ENCODE data around the gene MAMLD1.

MAMLD1 gene

GRCh38 chrX:150371877-150372276 is 8.8 kb downstream of the MAMLD1 start:
- Histone ChIP-seq H3K79me2 (ENCODE audit: insufficient read depth, low read length) (no peaks in the 10 kb centered on the region), H2AFZ (ENCODE audit: low read length) (no peak overlapping the region), H3K4me3 (ENCODE audit: low read depth, low read length, poor library complexity, severe bottlenecking) (no peak overlapping the region), H3K9me3 (ENCODE audit: low read length) (no peaks in the 10 kb centered on the region), H3K27ac (ENCODE audit: low read depth, low read length, poor library complexity, severe bottlenecking) (no peak overlapping the region), H3K9ac (ENCODE audit: low read length) (no peak overlapping the region), H3K4me2 (ENCODE audit: low read length) (no peak overlapping the region), H3F3A (ENCODE audit: insufficient read depth, low read length) (no peaks in the 10 kb centered on the region), H3K36me3 (ENCODE audit: insufficient read depth, low read length) (no peaks in the 10 kb centered on the region), H3K27me3 (ENCODE audit: insufficient read depth, low read length) (no peaks in the 10 kb centered on the region), H3K4me1 (ENCODE audit: insufficient read depth, low read length, severe bottlenecking) (no peaks in the 10 kb centered on the region), H4K20me1 (ENCODE audit: insufficient read depth, low read length) (no peaks in the 10 kb centered on the region), H3K9me2 (ENCODE audit: low read depth, low read length) (no peaks in the 10 kb centered on the region)
- TF ChIP-seq CTCF (IDR thresholded peaks at IDR 0.05; ENCODE audit: low read length) (no peak), EZH2 (IDR thresholded peaks at IDR 0.05; ENCODE audit: borderline replicate concordance, low read length) (no peak)

GRCh38 chrX:150372280-150372679 is 9.2 kb downstream of the MAMLD1 start:
- no peaks in the 10 kb centered on the region for H3K27me3 ChIP-seq (ENCODE audit: insufficient read depth, low read length)
- H3K4me3 ChIP-seq (ENCODE audit: low read depth, low read length, poor library complexity, severe bottlenecking), result no peak overlapping the region
- H3K36me3 ChIP-seq (ENCODE audit: insufficient read depth, low read length), result no peaks in the 10 kb centered on the region
- no peak overlapping the region for H3K4me2 ChIP-seq (ENCODE audit: low read length)
- H3K9me3 ChIP-seq (ENCODE audit: low read length), result no peaks in the 10 kb centered on the region
- TF ChIP-seq CTCF (IDR thresholded peaks at IDR 0.05; ENCODE audit: low read length) (no peak), EZH2 (IDR thresholded peaks at IDR 0.05; ENCODE audit: borderline replicate concordance, low read length) (no peak)
- H2AFZ ChIP-seq (ENCODE audit: low read length), result no peak overlapping the region
- no peaks in the 10 kb centered on the region for H3F3A ChIP-seq (ENCODE audit: insufficient read depth, low read length)
- H3K9me2 ChIP-seq (ENCODE audit: low read depth, low read length), result no peaks in the 10 kb centered on the region
- no peaks in the 10 kb centered on the region for H3K4me1 ChIP-seq (ENCODE audit: insufficient read depth, low read length, severe bottlenecking)
- no peaks in the 10 kb centered on the region for H3K79me2 ChIP-seq (ENCODE audit: insufficient read depth, low read length)
- H3K27ac ChIP-seq (ENCODE audit: low read depth, low read length, poor library complexity, severe bottlenecking), result no peak overlapping the region
- H3K9ac ChIP-seq (ENCODE audit: low read length), result no peak overlapping the region
- no peaks in the 10 kb centered on the region for H4K20me1 ChIP-seq (ENCODE audit: insufficient read depth, low read length)

GRCh38 chrX:150372756-150373155 is 9.6 kb downstream of the MAMLD1 start:
- Histone ChIP-seq H3K9me3 (ENCODE audit: low read length) (no peaks in the 10 kb centered on the region), H3K4me2 (ENCODE audit: low read length) (no peak overlapping the region), H3F3A (ENCODE audit: insufficient read depth, low read length) (no peaks in the 10 kb centered on the region), H3K36me3 (ENCODE audit: insufficient read depth, low read length) (no peaks in the 10 kb centered on the region), H3K27me3 (ENCODE audit: insufficient read depth, low read length) (no peaks in the 10 kb centered on the region), H3K4me3 (ENCODE audit: low read depth, low read length, poor library complexity, severe bottlenecking) (no peak overlapping the region), H2AFZ (ENCODE audit: low read length) (no peak overlapping the region), H3K27ac (ENCODE audit: low read depth, low read length, poor library complexity, severe bottlenecking) (no peak overlapping the region), H3K9ac (ENCODE audit: low read length) (no peak overlapping the region), H3K79me2 (ENCODE audit: insufficient read depth, low read length) (no peaks in the 10 kb centered on the region), H3K9me2 (ENCODE audit: low read depth, low read length) (no peaks in the 10 kb centered on the region), H4K20me1 (ENCODE audit: insufficient read depth, low read length) (no peaks in the 10 kb centered on the region), H3K4me1 (ENCODE audit: insufficient read depth, low read length, severe bottlenecking) (no peaks in the 10 kb centered on the region)
- TF ChIP-seq CTCF (IDR thresholded peaks at IDR 0.05; ENCODE audit: low read length), result no peak
- TF ChIP-seq EZH2 (IDR thresholded peaks at IDR 0.05; ENCODE audit: borderline replicate concordance, low read length), result no peak

Data from OCI-LY1 (cell line).